Activated CD4-positive, alpha-beta T cell treated with anti-CD3 and anti-CD28 coated beads, Interleukin-2, amount 10 ng/mL, durations not matched to agents 7 days and 5 days (primary cell): ENCODE measurements around the gene ERBB4. TPM values are rescaled to one million over a fixed set of nuclear protein-coding genes. Genes with fewer than 3 reads are reported as not detected.
"Not testable (repeated sequence)": the region's sequence is repeated elsewhere in the genome, so short reads cannot be mapped to it uniquely, and the experiment has no call there.

Experiments
- CTCF ChIA-PET: fragments of 350-600 bp; sonication (Branson Sonifier 250); formaldehyde crosslinking; loops from one replicate; lab custom pipeline; 2021; ENCODE audit warnings: antibody characterized with exemption; lab: Charles Lee
- POLR2A ChIA-PET: fragments of 350-600 bp; sonication (Branson Sonifier 250); formaldehyde crosslinking; loops from one replicate; lab custom pipeline; 2021; ENCODE audit warnings: antibody characterized with exemption; lab: Charles Lee
- DNase-seq: peaks from one replicate; pipeline ENCODE4 v3.0.0-alpha.2; 2020
- H3K27ac Mint-ChIP-seq: one replicate; pipeline ENCODE4 v1.8.0; 2021; ENCODE audit warnings: mild to moderate bottlenecking, moderate library complexity, mixed read lengths
- H3K27me3 Mint-ChIP-seq: one replicate; pipeline ENCODE4 v1.8.0; 2021; ENCODE audit warnings: mixed read lengths
- H3K36me3 Mint-ChIP-seq: one replicate; pipeline ENCODE4 v1.8.0; 2021; ENCODE audit warnings: low read depth, mixed read lengths
- H3K4me1 Mint-ChIP-seq: one replicate; pipeline ENCODE4 v1.8.0; 2021; ENCODE audit warnings: mixed read lengths
- H3K4me3 Mint-ChIP-seq: one replicate; pipeline ENCODE4 v1.8.0; 2021; ENCODE audit warnings: mild to moderate bottlenecking, moderate library complexity, mixed read lengths
- H3K9me3 Mint-ChIP-seq: one replicate; pipeline ENCODE4 v1.8.0; 2021; ENCODE audit warnings: mixed read lengths
- total RNA-seq, 2 experiments: library from RNA; stranded (reverse); gene quantifications; one replicate each; pipeline ENCODE4 v1.2.3, GENCODE V29; 2021

The ERBB4 gene
- total RNA-seq, 2 experiments from 2014 or later = not detected

- CTCF ChIA-PET, DNase-seq, H3K27me3 Mint-ChIP-seq, H3K27ac Mint-ChIP-seq, H3K36me3 Mint-ChIP-seq, H3K4me1 Mint-ChIP-seq, H3K4me3 Mint-ChIP-seq, POLR2A ChIA-PET, H3K9me3 Mint-ChIP-seq: not testable (repeated sequence)
Observed at GRCh38 chr2:211524248-211524647, 1014.4 kb downstream of the ERBB4 start.

DNA sequence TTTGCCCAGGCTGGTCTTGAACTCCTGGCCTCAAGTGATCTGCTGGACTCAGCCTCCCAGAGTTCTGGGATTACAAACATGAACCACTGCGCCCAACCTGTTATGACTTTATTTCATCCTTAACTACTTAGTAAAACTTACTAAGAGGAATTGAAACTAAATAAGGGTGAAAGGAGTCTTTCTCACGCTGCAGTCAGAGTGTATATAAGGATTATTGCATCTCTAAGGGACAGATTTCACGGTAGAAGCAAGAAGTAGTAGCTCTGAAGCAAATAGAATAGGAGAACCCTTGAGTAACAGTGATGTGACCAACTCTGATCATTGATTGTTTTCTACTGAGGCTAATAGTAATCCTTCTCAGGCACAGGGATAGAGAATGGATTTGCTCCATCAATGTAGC is 1022.1 kb downstream of the ERBB4 start:
- Mint-ChIP-seq H3K9me3 (no peaks in the 10 kb centered on the region), H3K27me3 (no peaks in the 10 kb centered on the region), H3K4me1 (no peaks in the 10 kb centered on the region), H3K27ac (no peak overlapping the region), H3K4me3 (no peak overlapping the region), H3K36me3 (no peaks in the 10 kb centered on the region)
- DNase-seq = no peak
- ChIA-PET CTCF (no interaction called here), POLR2A (no interaction called here)

DNA sequence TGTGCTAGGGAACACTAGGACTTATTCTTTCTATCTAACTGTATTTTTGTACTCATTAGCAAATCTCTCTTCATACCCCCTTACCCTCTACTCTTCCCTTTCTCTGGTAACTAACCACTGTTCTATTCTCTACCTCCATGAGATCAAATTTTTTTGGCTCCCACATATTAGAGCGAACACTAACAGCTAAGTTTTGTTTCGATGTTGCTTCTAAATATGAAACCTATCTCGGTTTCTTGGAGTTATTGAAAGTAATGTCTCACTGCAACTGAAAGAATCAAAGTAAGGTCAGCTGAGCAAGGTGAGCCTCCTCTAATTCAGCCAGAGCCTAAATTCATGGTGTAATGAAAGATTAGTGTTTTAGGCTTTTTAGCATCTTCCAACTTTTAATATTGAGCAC is 1024.6 kb downstream of the ERBB4 start:
- no peak overlapping the region for H3K4me3 Mint-ChIP-seq
- no peaks in the 10 kb centered on the region for H3K27me3 Mint-ChIP-seq
- H3K9me3 Mint-ChIP-seq = no peaks in the 10 kb centered on the region
- no peak overlapping the region for H3K27ac Mint-ChIP-seq
- no peaks in the 10 kb centered on the region for H3K36me3 Mint-ChIP-seq
- no peaks in the 10 kb centered on the region for H3K4me1 Mint-ChIP-seq
- ChIA-PET CTCF (no interaction called here), POLR2A (no interaction called here)
- no peak for DNase-seq

DNA sequence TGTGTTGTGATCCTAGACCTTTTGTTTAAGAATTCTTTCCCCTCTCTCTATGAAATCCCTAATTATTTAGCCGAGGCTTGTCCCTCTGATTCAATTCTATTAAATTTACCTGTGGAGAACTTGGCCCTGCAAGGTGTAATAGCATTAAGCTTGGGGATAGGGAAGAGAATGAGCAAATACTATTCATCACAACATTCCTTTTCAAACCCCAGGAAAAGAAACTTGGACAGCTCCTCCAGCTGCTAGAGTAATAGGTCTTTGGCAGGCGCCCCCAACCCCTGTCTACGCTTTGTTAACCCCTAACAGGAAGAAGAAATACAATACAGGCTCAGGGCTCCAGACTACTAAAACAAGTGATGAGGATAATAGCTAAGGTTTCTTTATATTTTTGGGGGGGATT is 1025.2 kb downstream of the ERBB4 start:
- Mint-ChIP-seq H3K9me3 (no peaks in the 10 kb centered on the region), H3K4me1 (no peaks in the 10 kb centered on the region), H3K27me3 (no peaks in the 10 kb centered on the region), H3K4me3 (no peak overlapping the region), H3K27ac (no peak overlapping the region), H3K36me3 (no peaks in the 10 kb centered on the region)
- DNase-seq = no peak
- CTCF ChIA-PET = no interaction called here
- POLR2A ChIA-PET = no interaction called here

DNA sequence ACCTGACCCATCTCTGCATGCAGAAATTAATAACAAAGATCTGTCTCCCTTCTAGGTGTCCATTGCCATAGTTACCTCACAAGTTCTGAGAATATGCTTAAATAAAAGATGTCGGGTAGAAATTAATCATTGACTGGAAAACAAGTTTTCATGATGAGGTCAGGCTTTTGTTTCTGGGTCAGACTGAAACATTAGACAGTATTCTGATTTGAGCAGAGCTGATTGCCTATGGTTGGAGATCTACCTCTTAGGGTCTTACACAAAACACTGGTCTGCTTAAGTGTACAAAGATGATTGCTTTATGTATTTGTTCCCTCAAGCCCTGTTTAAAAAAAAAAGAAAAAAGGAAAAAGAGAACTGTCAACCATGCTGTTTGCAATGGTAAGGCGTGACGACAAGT is 1025.8 kb downstream of the ERBB4 start:
- DNase-seq = no peak
- Mint-ChIP-seq H3K9me3 (peaks cover 3% of the 10 kb centered on the region), H3K27ac (no peak overlapping the region), H3K36me3 (no peaks in the 10 kb centered on the region), H3K4me1 (no peaks in the 10 kb centered on the region), H3K27me3 (no peaks in the 10 kb centered on the region), H3K4me3 (no peak overlapping the region)
- CTCF ChIA-PET = no interaction called here
- POLR2A ChIA-PET = no interaction called here

DNA sequence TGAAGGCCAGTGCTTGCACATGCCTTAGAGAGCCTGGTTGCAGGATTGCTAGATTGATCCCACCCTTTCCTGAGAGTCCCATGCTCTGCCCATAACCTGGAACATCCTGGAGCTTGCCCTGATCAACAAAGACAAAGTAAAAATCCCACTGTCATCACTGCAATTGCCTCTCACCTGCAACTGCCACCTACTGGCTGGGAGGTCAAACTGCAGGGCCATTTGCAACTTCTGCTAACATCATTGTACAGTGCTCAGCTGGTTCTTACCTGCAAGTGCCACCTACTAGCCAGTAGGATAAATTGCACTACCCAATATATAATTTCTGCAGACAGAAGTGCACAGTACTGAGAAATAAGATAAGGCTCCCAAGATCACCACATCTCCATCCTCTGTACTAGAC is 1034.7 kb downstream of the ERBB4 start:
- no peak overlapping the region for H3K27ac Mint-ChIP-seq
- no peaks in the 10 kb centered on the region for H3K4me1 Mint-ChIP-seq
- H3K9me3 Mint-ChIP-seq = peaks cover 6% of the 10 kb centered on the region
- DNase-seq = no peak
- no peak overlapping the region for H3K4me3 Mint-ChIP-seq
- H3K27me3 Mint-ChIP-seq = no peaks in the 10 kb centered on the region
- ChIA-PET CTCF (no interaction called here), POLR2A (no interaction called here)
- H3K36me3 Mint-ChIP-seq = no peaks in the 10 kb centered on the region

- H3K4me1 Mint-ChIP-seq = no peaks in the 10 kb centered on the region
- CTCF ChIA-PET = no interaction called here
- no peaks in the 10 kb centered on the region for H3K36me3 Mint-ChIP-seq
- H3K9me3 Mint-ChIP-seq = peaks cover 3% of the 10 kb centered on the region
- POLR2A ChIA-PET = no interaction called here
- DNase-seq = no peak
- no peaks in the 10 kb centered on the region for H3K27me3 Mint-ChIP-seq
- H3K27ac Mint-ChIP-seq = no peak overlapping the region
- no peak overlapping the region for H3K4me3 Mint-ChIP-seq
Observed at GRCh38 chr2:211503198-211503597, 1035.4 kb downstream of the ERBB4 start.

DNA sequence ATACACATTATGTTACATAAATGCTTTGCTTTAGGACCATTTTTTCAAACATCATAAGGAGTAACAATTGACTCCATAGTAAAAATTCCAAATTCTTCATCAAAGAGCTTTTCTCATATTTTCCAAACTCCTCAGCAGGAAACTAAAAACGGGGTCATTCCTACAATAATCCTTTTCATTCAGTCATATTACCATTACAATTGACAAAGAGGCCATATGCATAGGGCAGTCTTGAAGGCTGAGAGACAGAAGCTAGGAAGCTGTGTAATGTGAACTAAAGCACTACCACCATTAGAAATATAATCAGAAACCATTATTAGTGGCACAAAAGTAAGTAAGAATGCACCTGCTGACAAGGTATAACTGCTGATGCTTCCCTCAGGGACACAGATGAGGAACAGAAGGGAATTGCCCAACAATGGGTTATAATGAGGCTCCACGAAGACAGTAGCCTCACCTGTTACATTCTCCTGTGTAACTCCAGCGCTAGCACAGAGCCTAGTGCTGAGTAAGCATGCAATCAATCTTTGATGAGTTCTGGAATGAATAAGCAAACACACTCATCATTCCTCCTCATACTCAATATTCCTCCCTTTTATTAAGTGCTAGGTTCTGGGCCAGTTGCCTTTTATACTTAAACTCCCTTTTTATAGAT is 1039.9 kb downstream of the ERBB4 start:
- H3K4me1 Mint-ChIP-seq = no peaks in the 10 kb centered on the region
- no peak overlapping the region for H3K27ac Mint-ChIP-seq
- H3K27me3 Mint-ChIP-seq = no peaks in the 10 kb centered on the region
- DNase-seq = no peak
- ChIA-PET POLR2A (no interaction called here), CTCF (no interaction called here)
- H3K4me3 Mint-ChIP-seq = no peak overlapping the region
- no peaks in the 10 kb centered on the region for H3K36me3 Mint-ChIP-seq
- peaks cover under 1% of the 10 kb centered on the region for H3K9me3 Mint-ChIP-seq

DNA sequence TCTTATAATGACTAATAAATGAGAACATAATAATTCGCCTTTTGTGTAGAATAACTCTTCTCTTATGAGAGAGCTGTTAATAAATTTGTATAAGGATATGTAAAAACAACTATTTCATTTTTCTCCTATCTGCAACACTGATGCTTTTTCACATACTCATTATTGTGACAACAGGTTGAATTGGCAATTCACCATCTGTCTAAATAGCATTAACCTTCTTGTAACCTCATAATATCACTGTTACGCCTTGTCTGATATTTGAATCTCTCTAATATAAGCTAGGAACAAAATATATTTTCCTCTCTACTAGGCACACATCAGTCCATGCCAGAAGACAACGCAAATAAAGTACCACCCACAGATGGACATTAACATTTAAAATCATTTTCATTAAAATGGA is 1043.3 kb downstream of the ERBB4 start:
- no peaks in the 10 kb centered on the region for H3K36me3 Mint-ChIP-seq
- H3K4me1 Mint-ChIP-seq = no peaks in the 10 kb centered on the region
- POLR2A ChIA-PET = no interaction called here
- DNase-seq = no peak
- no peak overlapping the region for H3K27ac Mint-ChIP-seq
- H3K27me3 Mint-ChIP-seq = no peaks in the 10 kb centered on the region
- no peaks in the 10 kb centered on the region for H3K9me3 Mint-ChIP-seq
- CTCF ChIA-PET = no interaction called here
- no peak overlapping the region for H3K4me3 Mint-ChIP-seq

DNA sequence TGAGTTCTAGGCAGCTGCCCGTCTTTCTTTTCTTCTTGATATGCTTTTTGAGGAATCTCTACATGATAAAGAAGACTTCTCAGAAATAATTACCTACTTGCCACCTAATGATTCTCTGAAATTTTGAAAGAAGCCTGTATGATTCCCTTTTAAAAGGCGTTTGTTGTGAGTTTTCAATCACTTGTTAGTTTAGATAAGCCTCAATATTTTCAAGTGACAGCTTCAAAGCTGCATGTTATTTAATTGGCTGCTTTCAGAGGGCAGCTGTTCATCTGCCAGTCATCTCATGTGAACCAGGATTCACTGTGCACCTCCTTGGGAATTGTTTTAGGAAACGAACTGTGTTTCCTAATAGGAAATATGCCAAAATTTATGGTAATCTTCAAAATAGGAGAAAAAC is 1044.1 kb downstream of the ERBB4 start:
- Mint-ChIP-seq H3K27me3 (no peaks in the 10 kb centered on the region), H3K27ac (no peak overlapping the region), H3K4me1 (no peaks in the 10 kb centered on the region), H3K9me3 (no peaks in the 10 kb centered on the region), H3K36me3 (no peaks in the 10 kb centered on the region), H3K4me3 (no peak overlapping the region)
- ChIA-PET POLR2A (no interaction called here), CTCF (no interaction called here)
- DNase-seq = no peak

DNA sequence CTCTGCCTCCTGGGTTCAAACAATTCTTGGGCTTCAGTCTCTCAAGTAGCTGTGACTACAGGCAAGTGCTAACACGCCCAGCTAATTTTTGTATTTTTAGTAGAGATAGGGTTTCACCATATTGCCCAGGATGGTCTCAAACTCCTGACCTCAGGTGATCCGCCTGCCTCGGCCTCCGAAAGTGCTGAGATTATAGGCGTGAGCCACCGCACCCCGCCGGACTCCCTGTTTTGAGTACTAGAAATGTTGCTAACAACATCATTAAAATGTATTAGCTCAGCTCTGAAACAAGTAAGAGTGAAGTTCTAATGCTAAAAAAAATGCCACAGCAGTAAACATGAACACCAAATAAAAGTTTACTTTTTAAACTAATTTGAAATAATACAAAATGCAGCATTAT is 1044.5 kb downstream of the ERBB4 start:
- ChIA-PET CTCF (no interaction called here), POLR2A (no interaction called here)
- H3K27ac Mint-ChIP-seq = no peak overlapping the region
- H3K36me3 Mint-ChIP-seq = no peaks in the 10 kb centered on the region
- no peaks in the 10 kb centered on the region for H3K27me3 Mint-ChIP-seq
- H3K9me3 Mint-ChIP-seq = no peaks in the 10 kb centered on the region
- H3K4me1 Mint-ChIP-seq = no peaks in the 10 kb centered on the region
- no peak overlapping the region for H3K4me3 Mint-ChIP-seq
- no peak for DNase-seq

GRCh38 chr2:211487733-211488132 is 1050.9 kb downstream of the ERBB4 start:
- ChIA-PET POLR2A (no interaction called here), CTCF (no interaction called here)
- DNase-seq = no peak
- H3K36me3 Mint-ChIP-seq = no peaks in the 10 kb centered on the region
- no peaks in the 10 kb centered on the region for H3K27me3 Mint-ChIP-seq
- no peaks in the 10 kb centered on the region for H3K9me3 Mint-ChIP-seq
- H3K27ac Mint-ChIP-seq = no peak overlapping the region
- H3K4me1 Mint-ChIP-seq = no peaks in the 10 kb centered on the region
- no peak overlapping the region for H3K4me3 Mint-ChIP-seq

DNA sequence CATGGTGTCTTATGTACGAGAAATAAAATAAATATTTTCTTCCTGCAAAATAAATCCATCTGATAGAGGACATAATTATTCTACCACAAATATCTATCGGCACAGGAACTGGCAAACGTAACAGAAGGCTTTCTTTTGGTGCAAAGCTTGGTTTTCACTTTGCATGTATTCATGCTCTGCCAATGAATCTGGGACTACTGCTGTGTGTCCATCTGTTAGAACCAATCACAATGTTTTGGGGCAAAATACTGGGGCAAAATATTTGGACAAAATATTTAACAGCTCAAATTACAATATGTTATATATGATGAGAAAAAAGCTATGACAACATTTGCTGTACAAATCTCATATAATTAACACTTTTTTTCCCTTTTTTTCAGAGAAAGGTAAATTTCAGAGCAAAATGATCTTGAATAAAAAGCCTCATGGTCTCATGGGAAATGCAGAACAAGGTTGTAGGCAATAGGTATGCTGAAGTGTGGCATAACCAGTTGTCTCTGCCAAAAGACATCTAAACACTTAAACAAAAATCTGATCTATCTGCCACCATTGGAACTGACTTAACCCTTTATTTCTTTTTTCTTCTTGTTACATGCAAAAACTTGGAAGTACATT is 1059.0 kb downstream of the ERBB4 start:
- H3K4me1 Mint-ChIP-seq = no peaks in the 10 kb centered on the region
- no peaks in the 10 kb centered on the region for H3K36me3 Mint-ChIP-seq
- H3K27me3 Mint-ChIP-seq = no peaks in the 10 kb centered on the region
- no peak overlapping the region for H3K4me3 Mint-ChIP-seq
- CTCF ChIA-PET = no interaction called here
- no peak for DNase-seq
- no peaks in the 10 kb centered on the region for H3K9me3 Mint-ChIP-seq
- POLR2A ChIA-PET = no interaction called here
- H3K27ac Mint-ChIP-seq = no peak overlapping the region
